HepG2 (cell line): Measurements from ENCODE around the gene MALRD1. TPM values are rescaled to one million over a fixed set of nuclear protein-coding genes. Genes with fewer than 3 reads are reported as not detected.

Experiments
- CHD2 ChIP-seq: IDR thresholded peaks from 2 replicates; pipeline ENCODE4 v1.6.1; 2011; ENCODE audit warnings: low read depth, low read length, improper control_type of control experiment
- POLR2AphosphoS2 ChIP-seq: IDR thresholded peaks from 2 replicates; pipeline ENCODE4 v1.6.1; 2011; ENCODE audit warnings: low read depth, low read length, improper control_type of control experiment
- ZNF282 ChIP-seq: fragments of 450-650 bp; IDR thresholded peaks from 2 replicates; pipeline ENCODE4 v1.6.1; 2018; ENCODE audit not compliant: partially characterized antibody
- ZNF496 ChIP-seq: sonication (generic); formaldehyde crosslinking; IDR thresholded peaks from 2 replicates; pipeline ENCODE4 v1.8.1; 2023; ENCODE audit warnings: mild to moderate bottlenecking, moderate library complexity, missing genetic modification reagents; ENCODE audit not compliant: insufficient replicate concordance
- ZNF776 ChIP-seq: sonication (generic); formaldehyde crosslinking; IDR thresholded peaks from 2 replicates; pipeline ENCODE4 v1.4.0; 2020; ENCODE audit warnings: mild to moderate bottlenecking, missing genetic modification reagents
- polyA plus RNA-seq, 8 experiments: library from polyadenylated mRNA; depleted of rRNA in 3 of 8; stranded (reverse) in 7 of 8; unstranded in 1 of 8; fragments of >200 nt; fragmentation: Illumina TruSeq in 4 of 8; extraction: Trizol in 4 of 8; gene quantifications; 2 replicates each; pipeline versions ENCODE4 v1.2.1 to v1.2.3, GENCODE V29; 2011 to 2016; ENCODE audit warnings: low read depth in 4 of 8, missing spikeins in 1 of 8, mixed read lengths in 1 of 8; ENCODE audit not compliant: insufficient read depth in 1 of 8
- total RNA-seq, 5 experiments: library from RNA; depleted of rRNA; stranded (reverse); fragments of >200 nt; fragmentation: Illumina TruSeq; extraction: Trizol; gene quantifications; 2 replicates each; pipeline ENCODE4 v1.2.3, GENCODE V29; 2016; ENCODE audit warnings: low read depth in 1 of 5
- TF ChIP-seq, protein P1 (sequence below): sonication (generic); formaldehyde crosslinking; IDR thresholded peaks from 2 replicates; pipeline ENCODE4 v1.4.0; 2020; ENCODE audit warnings: missing genetic modification reagents, borderline replicate concordance
- TF ChIP-seq, protein P2 (sequence below): IDR thresholded peaks from 2 replicates; pipeline ENCODE4 v1.4.0; 2020; ENCODE audit warnings: mild to moderate bottlenecking, missing genetic modification reagents
- TF ChIP-seq, protein P3 (sequence below): IDR thresholded peaks from 2 replicates; pipeline ENCODE4 v1.6.1; 2016; ENCODE audit warnings: mild to moderate bottlenecking

The MALRD1 gene
- total and polyA plus RNA-seq, 2 of the 13 experiments (the other 11 are each of a cell fraction or from before 2014, with no cell fraction given): 5.7 to 15.4 TPM

DNA sequence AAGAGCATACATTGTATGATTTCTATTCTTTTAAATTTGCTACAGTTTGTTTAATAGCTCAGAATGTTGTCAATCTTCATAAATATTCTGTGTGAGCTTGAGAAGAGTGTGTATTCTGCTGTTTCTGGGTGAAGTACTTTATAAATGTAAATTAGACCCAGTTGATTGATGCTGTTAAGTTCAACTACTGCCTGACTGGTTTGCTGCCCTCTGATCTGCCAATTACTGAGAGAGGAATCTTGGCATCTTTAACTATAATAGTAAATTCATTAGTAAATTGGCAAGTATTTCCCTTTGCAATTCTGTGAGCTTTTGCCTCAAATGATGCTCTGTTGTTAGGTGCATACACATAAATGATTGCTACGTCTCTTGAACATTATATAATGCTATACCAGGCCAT is 512.6 kb downstream of the MALRD1 start (continued):
- TF ChIP-seq, protein P1, sequence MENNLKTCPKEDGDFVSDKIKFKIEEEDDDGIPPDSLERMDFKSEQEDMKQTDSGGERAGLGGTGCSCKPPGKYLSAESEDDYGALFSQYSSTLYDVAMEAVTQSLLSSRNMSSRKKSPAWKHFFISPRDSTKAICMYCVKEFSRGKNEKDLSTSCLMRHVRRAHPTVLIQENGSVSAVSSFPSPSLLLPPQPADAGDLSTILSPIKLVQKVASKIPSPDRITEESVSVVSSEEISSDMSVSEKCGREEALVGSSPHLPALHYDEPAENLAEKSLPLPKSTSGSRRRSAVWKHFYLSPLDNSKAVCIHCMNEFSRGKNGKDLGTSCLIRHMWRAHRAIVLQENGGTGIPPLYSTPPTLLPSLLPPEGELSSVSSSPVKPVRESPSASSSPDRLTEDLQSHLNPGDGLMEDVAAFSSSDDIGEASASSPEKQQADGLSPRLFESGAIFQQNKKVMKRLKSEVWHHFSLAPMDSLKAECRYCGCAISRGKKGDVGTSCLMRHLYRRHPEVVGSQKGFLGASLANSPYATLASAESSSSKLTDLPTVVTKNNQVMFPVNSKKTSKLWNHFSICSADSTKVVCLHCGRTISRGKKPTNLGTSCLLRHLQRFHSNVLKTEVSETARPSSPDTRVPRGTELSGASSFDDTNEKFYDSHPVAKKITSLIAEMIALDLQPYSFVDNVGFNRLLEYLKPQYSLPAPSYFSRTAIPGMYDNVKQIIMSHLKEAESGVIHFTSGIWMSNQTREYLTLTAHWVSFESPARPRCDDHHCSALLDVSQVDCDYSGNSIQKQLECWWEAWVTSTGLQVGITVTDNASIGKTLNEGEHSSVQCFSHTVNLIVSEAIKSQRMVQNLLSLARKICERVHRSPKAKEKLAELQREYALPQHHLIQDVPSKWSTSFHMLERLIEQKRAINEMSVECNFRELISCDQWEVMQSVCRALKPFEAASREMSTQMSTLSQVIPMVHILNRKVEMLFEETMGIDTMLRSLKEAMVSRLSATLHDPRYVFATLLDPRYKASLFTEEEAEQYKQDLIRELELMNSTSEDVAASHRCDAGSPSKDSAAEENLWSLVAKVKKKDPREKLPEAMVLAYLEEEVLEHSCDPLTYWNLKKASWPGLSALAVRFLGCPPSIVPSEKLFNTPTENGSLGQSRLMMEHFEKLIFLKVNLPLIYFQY: no peak
- TF ChIP-seq, protein P2, sequence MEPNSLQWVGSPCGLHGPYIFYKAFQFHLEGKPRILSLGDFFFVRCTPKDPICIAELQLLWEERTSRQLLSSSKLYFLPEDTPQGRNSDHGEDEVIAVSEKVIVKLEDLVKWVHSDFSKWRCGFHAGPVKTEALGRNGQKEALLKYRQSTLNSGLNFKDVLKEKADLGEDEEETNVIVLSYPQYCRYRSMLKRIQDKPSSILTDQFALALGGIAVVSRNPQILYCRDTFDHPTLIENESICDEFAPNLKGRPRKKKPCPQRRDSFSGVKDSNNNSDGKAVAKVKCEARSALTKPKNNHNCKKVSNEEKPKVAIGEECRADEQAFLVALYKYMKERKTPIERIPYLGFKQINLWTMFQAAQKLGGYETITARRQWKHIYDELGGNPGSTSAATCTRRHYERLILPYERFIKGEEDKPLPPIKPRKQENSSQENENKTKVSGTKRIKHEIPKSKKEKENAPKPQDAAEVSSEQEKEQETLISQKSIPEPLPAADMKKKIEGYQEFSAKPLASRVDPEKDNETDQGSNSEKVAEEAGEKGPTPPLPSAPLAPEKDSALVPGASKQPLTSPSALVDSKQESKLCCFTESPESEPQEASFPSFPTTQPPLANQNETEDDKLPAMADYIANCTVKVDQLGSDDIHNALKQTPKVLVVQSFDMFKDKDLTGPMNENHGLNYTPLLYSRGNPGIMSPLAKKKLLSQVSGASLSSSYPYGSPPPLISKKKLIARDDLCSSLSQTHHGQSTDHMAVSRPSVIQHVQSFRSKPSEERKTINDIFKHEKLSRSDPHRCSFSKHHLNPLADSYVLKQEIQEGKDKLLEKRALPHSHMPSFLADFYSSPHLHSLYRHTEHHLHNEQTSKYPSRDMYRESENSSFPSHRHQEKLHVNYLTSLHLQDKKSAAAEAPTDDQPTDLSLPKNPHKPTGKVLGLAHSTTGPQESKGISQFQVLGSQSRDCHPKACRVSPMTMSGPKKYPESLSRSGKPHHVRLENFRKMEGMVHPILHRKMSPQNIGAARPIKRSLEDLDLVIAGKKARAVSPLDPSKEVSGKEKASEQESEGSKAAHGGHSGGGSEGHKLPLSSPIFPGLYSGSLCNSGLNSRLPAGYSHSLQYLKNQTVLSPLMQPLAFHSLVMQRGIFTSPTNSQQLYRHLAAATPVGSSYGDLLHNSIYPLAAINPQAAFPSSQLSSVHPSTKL (CRISPR knock-in tag): no peak
- TF ChIP-seq ZNF776 (CRISPR knock-in tag) (no peak), ZNF496 (CRISPR knock-in tag) (no peak), ZNF282 (no peak), POLR2AphosphoS2 (no peak), CHD2 (no peak)
- TF ChIP-seq, protein P3, sequence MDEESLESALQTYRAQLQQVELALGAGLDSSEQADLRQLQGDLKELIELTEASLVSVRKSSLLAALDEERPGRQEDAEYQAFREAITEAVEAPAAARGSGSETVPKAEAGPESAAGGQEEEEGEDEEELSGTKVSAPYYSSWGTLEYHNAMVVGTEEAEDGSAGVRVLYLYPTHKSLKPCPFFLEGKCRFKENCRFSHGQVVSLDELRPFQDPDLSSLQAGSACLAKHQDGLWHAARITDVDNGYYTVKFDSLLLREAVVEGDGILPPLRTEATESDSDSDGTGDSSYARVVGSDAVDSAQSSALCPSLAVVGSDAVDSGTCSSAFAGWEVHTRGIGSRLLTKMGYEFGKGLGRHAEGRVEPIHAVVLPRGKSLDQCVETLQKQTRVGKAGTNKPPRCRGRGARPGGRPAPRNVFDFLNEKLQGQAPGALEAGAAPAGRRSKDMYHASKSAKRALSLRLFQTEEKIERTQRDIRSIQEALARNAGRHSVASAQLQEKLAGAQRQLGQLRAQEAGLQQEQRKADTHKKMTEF: no peak
